NCI-H510A (cell line): ENCODE measurements around the gene CASP1.
"Not testable (repeated sequence)": the region's sequence is repeated elsewhere in the genome, so short reads cannot be mapped to it uniquely, and the experiment has no call there.

ENCODE experiments used
- DNase-seq: peaks from one replicate; lab custom pipeline; 2025; lab: John Stamatoyannopoulos, UW

The CASP1 gene

GRCh38 chr11:105034813-105035620 lies at the start of gene CASP1:
TSS of gene CASP1 (minus strand) at chr11:105035144. CDS start at chr11:105035113, 31 bp downstream.
- DNase-seq = no peak

DNA sequence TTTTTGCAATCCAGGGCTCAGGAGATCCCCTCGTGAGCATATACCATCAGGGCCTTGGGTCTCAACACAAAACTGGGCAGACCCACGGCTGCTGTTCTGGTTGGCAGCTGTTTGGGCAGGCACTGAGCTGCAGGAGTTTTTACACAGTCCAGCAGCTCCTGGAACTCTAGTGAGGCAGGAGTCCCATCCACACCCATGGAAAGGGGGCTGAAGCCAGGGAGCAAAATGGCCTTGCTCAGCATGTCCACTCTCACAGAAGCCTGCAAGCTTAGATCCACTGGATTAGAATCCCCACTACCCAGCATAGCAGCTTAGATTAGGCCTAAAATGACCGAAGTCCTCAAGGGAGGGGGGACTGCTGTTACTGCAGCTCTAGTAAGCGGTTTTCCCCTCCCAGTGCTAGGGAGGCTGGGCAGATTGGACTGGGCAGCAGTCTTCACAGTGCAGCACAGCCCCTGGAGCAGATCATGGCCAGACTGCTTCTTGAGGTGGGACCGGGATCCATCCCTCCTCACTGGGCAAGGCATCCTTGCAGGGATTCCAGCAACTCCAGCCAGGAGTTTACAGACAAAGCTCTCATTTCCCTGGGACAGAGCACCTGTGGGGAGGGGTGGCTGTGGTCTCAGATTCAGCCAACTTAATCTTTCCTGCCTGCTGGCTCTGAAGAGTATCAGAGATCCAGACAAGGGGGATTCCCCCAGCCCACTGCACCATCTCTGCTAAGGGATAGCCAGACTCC lies 46.6 kb upstream of the CASP1 start:
- DNase-seq = no peak

GRCh38 chr11:105080171-105080906 lies 45.4 kb upstream of the CASP1 start:
- not testable (repeated sequence) for DNase-seq

GRCh38 chr11:105078283-105078682 lies 43.3 kb upstream of the CASP1 start:
- DNase-seq = no peak

DNA sequence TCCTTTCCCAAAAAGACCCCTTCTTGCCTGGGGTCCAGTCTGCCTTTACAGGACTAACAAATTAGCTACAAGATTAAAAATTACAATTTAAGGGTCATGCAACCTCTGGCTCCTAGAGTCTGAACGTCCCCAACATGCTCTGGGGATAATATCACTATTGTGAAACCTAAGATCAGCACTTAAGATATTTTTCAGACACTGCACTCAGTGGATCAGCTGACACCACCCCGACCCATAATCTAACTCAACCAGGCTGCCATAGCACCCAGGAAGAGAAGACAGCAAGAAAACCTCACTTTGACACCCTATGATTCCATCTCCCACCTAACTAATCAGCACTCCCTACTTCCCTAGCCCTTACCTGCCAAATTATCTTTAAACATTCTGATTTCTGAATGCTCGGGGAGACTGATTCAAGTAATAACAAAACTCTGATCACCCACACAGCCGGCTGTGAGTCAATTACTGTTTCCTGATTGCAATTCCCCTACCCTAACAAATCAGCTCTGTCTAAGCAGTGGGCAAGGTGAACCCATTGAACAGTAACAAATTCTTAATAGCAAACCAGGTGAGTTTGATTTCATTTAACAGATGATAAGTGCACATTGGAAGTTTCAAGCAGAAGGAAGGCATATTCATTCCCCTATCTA lies 42.3 kb upstream of the CASP1 start:
- not testable (repeated sequence) for DNase-seq

GRCh38 chr11:105074166-105074530 lies 39.2 kb upstream of the CASP1 start:
- no peak for DNase-seq

GRCh38 chr11:105073456-105074165 lies 38.7 kb upstream of the CASP1 start:
- DNase-seq = no peak

- DNase-seq = not testable (repeated sequence)
Observed at GRCh38 chr11:105072080-105072479, 37.1 kb upstream of the CASP1 start.

DNA sequence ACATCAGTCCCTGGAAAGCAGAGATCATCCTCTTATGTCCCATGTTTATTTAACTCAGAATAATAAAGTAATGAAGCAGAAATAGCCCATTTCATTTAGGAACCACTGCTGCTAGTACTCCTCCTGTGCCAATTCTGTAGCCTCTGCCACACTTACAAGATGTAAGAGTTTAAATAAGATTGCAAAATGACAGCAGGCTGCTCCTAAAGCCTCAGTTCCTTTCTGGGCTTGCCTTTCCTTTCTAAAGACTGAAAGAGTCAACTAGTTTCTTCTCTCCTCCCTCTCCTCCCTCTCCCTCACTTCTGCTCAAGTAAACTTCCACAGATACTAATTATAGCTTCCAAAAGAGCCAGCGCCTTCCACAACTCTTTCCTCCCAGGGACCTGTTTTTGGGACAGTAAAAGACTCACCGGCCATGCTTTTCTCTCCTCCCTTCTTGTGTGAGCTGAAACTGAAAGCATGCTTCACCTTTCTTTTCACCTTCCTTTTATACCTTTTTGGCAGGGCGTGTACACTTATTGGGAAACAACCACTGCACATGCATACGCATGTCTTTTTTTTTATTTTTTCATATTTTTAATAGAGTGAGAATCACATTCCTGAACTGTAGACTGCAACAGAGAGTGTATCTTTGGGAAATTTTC lies 36.3 kb upstream of the CASP1 start:
- DNase-seq = no peak

GRCh38 chr11:105070306-105070705 lies 35.4 kb upstream of the CASP1 start:
- DNase-seq = no peak

- not testable (repeated sequence) for DNase-seq
Observed at GRCh38 chr11:105069749-105070148, 34.8 kb upstream of the CASP1 start.

- DNase-seq = not testable (repeated sequence)
Observed at GRCh38 chr11:105063245-105063941, 28.4 kb upstream of the CASP1 start.

DNA sequence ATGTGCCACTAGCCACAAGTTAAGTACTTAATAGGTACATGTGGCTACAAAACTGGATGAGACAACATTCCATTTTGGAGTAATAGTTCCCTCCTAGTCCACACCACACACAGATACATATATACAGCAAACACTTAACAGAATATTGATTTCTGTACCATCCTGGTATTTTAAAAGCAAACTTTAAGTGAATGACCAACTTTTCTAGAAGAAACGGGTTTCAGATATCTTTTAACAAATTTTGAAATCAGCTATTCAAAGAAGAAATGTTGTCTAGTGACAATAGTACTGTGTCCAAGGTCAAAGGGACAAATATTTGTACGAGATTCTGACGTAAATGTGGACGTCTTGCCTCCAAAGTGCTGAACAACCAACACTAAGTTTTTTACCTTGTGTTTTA lies 22.5 kb upstream of the CASP1 start:
- no peak for DNase-seq

DNA sequence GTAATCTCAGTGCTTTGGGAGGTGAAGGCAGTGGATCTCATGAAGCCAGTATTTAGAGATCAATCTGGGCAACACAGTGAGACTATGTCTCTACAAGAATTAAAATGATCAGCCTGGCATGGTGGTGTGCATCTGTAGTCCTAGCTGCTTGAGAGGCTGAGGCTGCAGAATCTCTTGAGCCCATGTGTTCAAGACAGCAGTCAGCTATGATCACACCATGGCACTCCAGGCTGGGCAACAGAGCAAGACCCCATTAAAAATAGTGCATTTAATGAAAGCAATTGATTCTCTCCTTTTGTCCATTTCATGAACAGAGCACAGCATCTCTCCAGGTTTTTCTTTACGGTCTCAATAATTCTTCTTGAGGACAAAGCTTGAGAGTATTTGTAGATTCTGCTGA lies 21.5 kb upstream of the CASP1 start:
- no peak for DNase-seq

- no peak for DNase-seq
Observed at GRCh38 chr11:105054723-105055493, 20.0 kb upstream of the CASP1 start.

GRCh38 chr11:105052487-105052886 lies 17.5 kb upstream of the CASP1 start:
- DNase-seq = no peak

DNA sequence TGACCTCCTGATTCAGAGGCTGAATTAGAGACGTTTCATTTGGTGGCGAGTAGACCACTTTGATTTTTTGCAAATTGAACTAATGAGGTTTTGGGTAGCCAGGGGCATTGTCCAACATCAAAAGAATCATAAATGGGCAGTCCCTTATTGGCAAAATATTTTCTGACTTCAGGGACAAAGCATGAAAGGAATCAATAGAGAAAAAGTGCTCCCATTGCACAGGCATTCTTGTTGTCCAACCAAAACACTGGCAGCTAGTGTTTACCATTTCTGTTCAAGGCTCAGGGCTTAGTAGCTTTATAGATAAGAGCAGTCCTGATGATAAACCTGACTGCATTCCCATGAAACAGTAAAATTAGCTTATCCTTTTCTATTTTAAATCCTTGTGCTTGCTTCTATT lies 16.6 kb upstream of the CASP1 start:
- DNase-seq = no peak

DNA sequence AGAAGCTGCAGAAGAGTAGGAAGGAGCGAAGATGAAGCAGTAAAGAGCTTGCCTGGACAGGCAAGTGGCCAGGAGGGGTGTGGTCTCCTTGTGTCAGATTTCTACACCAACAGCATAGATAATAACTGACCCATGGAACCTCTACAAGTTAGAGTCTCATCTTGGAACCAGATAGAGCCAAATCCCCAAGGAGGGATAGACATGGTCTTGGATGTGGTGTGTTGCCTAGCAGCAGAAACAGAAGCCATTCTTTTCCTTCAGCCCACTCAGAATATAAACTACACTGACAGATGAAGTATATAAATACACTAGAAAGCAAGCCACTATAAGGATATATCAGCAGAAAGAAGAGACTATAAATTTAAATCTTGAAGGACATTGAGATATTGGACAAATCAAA lies 14.5 kb upstream of the CASP1 start:
- DNase-seq = no peak

DNA sequence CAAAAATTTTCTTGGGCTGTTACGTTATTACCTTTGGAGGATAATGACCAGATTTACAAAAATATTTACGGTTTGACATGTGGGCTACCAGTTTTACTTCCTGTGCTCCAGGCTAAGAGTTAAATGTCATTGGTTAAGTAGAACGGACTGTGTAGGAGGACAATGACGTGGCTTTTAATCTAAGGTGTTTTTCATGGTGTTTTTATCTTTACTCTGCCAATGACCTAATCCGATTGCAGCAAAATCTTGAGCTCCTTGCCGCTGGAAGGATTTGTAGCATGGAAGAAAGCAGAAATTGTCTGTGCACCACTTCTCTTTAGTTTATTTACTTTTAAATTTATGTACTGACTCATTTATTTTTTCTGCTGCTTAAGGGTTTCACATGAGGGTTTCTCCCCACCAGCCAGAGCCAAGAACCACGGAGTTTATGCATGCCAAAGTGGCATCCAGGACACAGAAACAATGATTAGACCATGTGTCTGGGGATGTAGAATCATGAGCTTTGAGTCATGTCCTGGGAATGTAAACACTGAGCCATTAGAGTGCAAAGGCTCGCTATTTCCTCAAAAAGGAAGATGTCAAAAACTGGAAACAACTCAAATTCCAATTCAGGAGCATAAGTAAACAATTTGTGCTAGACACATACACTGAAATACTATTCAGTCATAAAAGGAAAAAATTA lies 12.1 kb upstream of the CASP1 start:
- no peak for DNase-seq
